DMS79 (cell line): ENCODE data around the gene GTSE1.

Source experiments
- DNase-seq: peaks from one replicate; lab custom pipeline; 2025; lab: John Stamatoyannopoulos, UW

Gene GTSE1

GRCh38 chr22:46327691-46328465 lies 31.2 kb downstream of the GTSE1 start:
- DNase-seq = no peak

- DNase-seq = no peak
These were observed 32.1 kb downstream of the GTSE1 start for GRCh38 chr22:46328797-46329196.

GRCh38 chr22:46329616-46330015 lies 32.9 kb downstream of the GTSE1 start:
- DNase-seq = no peak

- no peak for DNase-seq
These were observed 33.8 kb downstream of the GTSE1 start for GRCh38 chr22:46330426-46330825.

GRCh38 chr22:46331496-46331895 lies 34.8 kb downstream of the GTSE1 start:
- DNase-seq = no peak

- DNase-seq = no peak
These were observed 38.8 kb downstream of the GTSE1 start, which contains the start of gene TRMU for GRCh38 chr22:46335201-46336118. Gene TRMU, plus strand, starts transcription at chr22:46335714. Its CDS starts 51 bp downstream, at chr22:46335765.

GRCh38 chr22:46336119-46337078 lies 39.7 kb downstream of the GTSE1 start:
- DNase-seq = no peak

- DNase-seq = no peak
These were observed 41.2 kb downstream of the GTSE1 start for GRCh38 chr22:46337870-46338269.

- no peak for DNase-seq
These were observed 42.0 kb downstream of the GTSE1 start for GRCh38 chr22:46338636-46339035.

GRCh38 chr22:46339956-46340355 lies 43.3 kb downstream of the GTSE1 start:
- DNase-seq = no peak

- DNase-seq = no peak
These were observed 44.0 kb downstream of the GTSE1 start for GRCh38 chr22:46340676-46341075.

GRCh38 chr22:46346680-46347405 lies 50.2 kb downstream of the GTSE1 start:
- no peak for DNase-seq

GRCh38 chr22:46347646-46348045 lies 51.0 kb downstream of the GTSE1 start:
- DNase-seq = no peak

- no peak for DNase-seq
These were observed 51.5 kb downstream of the GTSE1 start for GRCh38 chr22:46348099-46348695.

- DNase-seq = no peak
These were observed 52.6 kb downstream of the GTSE1 start for GRCh38 chr22:46349238-46349637.

- no peak for DNase-seq
These were observed 53.0 kb downstream of the GTSE1 start for GRCh38 chr22:46349681-46350080.

- DNase-seq = no peak
These were observed 53.5 kb downstream of the GTSE1 start for GRCh38 chr22:46350121-46350520.

- no peak for DNase-seq
These were observed 54.0 kb downstream of the GTSE1 start for GRCh38 chr22:46350646-46351045.

- no peak for DNase-seq
These were observed 54.6 kb downstream of the GTSE1 start for GRCh38 chr22:46351131-46351735.

GRCh38 chr22:46351767-46352166 lies 55.1 kb downstream of the GTSE1 start:
- no peak for DNase-seq
